ENCODE data around the gene HSPB1.

DNA sequence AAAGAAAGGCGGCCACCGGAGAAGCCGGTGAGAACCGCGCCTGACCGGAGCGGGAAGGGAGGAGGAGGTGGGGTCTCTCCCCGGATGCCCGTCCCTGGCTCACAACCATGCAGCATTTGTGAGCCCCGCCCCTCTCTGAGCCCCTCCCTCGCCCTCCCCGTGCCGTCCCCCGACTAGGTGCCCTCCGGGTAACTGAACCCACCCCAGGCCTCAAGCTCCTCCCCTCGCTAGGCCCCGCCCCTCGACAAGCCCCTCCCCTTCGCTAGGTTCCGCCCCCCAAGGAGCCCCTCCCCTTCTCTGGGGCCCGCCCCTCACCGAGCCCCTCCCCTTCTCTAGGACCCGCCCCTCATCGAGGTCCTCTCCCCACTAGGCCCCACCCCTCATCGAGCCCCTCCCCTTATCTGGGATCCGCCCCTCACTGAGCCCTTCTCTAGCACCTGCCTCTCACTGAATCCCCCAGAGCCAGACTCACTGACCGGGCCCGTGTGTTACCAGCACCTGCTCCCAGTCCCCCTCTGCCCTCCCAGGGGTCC, 42.2 kb upstream of the HSPB1 start:
- no peak for TF ChIP-seq CTCF (IDR thresholded peaks at IDR 0.05)
- TF ChIP-seq, protein P1, sequence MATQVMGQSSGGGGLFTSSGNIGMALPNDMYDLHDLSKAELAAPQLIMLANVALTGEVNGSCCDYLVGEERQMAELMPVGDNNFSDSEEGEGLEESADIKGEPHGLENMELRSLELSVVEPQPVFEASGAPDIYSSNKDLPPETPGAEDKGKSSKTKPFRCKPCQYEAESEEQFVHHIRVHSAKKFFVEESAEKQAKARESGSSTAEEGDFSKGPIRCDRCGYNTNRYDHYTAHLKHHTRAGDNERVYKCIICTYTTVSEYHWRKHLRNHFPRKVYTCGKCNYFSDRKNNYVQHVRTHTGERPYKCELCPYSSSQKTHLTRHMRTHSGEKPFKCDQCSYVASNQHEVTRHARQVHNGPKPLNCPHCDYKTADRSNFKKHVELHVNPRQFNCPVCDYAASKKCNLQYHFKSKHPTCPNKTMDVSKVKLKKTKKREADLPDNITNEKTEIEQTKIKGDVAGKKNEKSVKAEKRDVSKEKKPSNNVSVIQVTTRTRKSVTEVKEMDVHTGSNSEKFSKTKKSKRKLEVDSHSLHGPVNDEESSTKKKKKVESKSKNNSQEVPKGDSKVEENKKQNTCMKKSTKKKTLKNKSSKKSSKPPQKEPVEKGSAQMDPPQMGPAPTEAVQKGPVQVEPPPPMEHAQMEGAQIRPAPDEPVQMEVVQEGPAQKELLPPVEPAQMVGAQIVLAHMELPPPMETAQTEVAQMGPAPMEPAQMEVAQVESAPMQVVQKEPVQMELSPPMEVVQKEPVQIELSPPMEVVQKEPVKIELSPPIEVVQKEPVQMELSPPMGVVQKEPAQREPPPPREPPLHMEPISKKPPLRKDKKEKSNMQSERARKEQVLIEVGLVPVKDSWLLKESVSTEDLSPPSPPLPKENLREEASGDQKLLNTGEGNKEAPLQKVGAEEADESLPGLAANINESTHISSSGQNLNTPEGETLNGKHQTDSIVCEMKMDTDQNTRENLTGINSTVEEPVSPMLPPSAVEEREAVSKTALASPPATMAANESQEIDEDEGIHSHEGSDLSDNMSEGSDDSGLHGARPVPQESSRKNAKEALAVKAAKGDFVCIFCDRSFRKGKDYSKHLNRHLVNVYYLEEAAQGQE (IDR thresholded peaks at IDR 0.05; ENCODE audit: insufficient read depth in 1 of 2, low read depth in 2 of 2, low read length in 1 of 2): no peak

Data from Panc1 (cell line).